GM19467 (cell line): ENCODE results near the gene FAM50B.

Experiments
- ATAC-seq: cut with Tn5 transposase; IDR thresholded peaks from one replicate; pipeline ENCODE4 v1.9.1; 2021; ENCODE audit warnings: mild to moderate bottlenecking, moderate library complexity; ENCODE audit not compliant: unreplicated experiment

FAM50B gene

DNA sequence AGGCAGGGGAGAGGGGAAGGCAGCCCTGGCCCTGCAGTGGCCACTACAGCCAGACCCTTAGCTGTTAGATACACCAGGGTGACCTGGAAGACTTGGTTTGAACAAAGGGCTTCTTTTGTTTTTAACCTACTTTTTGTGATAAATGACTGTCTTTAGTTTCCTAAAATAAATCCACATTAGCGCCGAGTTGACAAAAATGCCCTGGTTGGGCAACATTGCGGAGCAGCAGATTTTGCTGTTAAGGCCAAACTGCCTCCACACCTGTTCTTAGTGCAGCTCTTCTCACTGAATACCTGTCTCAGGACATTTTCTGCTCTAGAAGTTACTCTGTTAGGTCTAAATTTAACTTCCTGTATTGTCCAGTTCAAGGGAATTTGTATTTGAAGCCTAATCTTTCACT is 42.7 kb downstream of the FAM50B start:
- no peak for ATAC-seq

DNA sequence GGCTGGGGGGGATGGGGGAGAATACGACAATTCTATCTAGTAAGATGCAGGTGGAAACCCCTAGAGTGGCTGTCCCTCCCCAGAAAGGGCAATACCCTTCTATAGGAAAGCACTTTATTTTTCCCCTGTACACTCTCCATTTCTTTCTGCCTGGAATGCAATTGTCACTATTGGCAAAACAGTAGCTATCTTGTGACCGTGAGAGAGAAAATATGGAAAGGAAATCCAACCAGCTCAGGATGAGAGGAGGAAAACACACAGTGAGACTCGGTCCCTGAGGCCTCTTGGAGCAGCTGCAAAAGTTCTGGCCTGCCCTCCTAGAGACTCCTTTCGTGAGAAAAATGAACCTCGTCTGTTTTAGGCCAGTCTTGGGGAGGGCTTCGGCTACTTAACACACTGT is 43.4 kb downstream of the FAM50B start:
- no peak for ATAC-seq

DNA sequence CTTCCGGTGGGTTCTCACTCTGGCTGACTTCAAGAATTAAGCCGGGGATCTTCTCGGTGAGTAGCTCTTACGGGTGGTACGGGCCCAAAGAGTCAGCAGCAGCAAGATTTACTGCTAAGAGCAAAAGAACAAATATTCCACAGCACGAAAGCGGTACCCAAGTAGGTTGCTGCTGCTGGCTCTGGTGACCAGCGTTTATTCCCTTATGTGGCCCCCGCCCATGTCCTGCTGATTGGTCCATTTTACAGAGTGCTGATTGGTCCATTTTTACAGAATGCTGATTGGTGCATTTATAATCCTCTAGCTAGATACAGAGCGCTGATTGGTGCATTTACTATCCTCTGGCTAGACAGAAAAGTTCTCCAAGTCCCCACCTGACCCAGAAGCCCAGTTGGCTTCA is 44.3 kb downstream of the FAM50B start:
- ATAC-seq: no peak

DNA sequence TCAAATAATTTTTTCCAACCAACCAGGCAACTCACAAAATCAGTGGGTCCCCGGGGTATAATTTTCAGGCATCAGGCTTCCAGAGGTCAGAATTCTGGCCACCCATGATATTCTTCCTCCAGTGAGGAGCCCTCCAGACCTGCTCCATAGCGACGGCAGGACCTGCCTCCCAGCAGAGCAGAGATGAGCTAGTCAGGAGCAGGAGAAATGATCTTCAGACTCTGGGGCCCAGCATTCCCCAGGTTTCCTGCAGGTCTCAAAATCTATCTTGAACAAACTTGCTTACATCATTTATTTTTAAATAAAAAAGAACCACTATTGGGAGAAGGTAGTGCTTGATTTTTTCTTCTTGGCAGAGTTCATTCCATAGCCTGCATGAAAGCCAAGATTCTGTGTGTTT is 44.7 kb downstream of the FAM50B start:
- ATAC-seq: no peak

DNA sequence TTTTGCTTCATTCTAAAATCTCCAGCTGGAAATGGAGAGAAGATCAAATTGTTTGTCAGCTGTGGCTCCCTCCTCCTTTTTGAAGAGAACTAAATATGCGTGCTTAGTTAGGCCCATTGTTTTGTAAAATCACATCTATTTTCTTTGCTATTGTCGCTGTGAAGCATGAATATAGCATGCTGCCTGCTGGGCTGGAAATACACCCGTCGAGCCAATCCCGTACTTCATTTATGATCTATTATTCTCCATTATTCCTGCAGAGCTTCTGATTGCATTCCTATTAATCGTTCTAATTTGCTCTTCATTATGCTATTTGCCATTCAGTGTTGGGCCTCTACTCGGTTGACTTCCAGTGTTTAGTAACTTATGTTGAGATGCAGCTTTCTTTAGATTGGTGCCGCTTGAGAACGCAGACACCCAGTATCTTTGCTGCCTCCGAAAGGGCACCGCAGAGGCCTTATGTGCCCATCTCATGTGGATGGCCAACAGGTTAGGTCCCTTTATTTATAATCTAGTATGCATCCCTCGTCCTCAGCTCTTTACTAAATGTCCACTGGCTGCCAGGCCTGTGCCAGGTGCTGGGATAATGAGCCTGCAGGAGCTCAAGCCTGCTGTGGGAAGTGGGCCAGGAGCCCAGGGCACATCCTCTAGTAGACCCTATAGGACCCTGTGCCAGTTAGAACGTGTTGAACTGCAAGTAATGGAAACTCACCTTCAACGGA is 45.6 kb downstream of the FAM50B start:
- ATAC-seq: no peak

DNA sequence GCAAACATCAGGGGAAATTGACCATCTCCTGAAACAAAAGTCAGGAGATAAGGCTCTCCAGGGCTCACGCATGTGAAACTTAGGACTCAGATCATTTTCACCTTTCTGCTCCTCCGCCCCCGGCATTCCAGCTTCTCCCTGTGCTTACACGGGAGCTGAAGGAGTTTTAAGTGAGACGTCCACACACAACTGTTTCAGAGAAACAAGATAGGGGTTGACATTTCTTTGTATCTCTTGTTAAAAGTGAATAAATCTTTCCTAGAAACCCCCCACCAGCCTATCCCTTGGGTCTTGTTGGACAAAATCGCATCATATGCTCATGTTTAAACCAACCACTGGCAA is 46.1 kb downstream of the FAM50B start:
- no peak for ATAC-seq

DNA sequence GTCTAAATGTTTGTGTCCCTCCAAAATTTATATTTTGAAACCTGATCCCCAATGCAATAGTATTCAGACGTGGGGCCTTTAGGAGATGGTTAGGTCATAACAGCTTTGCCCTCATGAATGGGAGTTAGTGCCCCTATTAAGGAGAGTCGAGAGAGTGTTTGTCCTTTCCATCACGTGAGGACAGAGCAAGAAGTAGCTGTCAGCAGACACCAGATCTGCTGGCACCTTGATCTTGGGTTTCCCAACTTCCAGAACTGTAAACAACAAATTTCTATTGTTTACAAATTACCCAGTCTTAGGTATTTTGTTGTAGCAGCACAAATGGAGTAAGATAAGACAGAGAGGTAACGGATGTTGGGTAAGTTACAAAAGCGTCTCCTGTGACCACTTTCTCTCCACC is 46.6 kb downstream of the FAM50B start:
- ATAC-seq: no peak

DNA sequence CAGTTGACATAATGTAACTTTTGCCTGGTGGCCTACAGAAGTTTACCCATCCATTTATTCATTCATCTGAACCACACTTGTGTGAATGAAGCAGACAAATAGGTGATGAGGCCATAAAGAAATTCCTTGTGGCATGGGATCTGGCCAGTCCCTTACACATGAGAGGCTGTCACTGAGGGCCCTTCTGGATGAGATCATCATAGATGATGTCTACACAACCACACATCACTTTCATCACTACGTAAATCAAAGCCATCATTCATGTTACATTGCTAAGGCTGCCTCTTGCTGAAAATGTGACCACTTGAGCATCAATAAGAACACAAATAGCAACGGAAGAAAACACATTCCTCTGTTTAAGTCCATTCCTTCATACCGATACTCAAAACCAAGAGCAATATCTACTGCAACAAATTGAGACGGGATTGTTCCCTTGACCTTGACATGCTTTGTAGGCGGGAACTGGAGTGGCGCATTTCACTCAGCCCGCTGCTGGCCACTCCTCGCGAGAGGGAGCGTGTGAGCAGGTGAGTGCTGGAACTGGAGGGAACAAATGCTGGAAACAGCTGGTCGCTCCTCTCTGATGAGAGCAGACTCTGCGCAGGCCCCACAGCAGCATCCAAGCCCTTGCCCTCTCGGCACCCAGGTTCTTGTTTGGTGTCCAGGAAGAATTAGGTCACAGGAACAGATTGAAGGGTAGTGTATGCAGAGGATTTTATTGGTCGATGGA is 49.3 kb downstream of the FAM50B start:
- ATAC-seq: no peak

DNA sequence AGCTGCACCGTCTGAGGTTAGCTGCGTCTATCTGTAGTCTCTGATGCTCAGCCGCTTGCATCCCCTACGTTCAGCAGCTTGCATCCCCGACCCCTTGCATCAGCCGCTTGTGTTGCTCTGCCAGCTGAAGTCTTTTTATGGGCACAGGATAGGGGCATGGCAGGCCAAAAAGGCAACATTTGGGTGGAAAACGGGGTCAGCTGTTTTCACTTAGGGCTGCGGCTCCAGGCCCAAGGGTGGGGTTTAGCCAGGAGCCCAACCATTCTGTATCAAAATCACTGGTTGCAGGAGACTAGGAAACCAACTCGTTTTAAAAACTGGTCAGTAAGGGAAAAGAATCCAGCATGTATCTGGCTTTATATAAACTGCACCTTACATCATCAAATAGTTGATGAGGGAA is 49.9 kb downstream of the FAM50B start:
- ATAC-seq: no peak

DNA sequence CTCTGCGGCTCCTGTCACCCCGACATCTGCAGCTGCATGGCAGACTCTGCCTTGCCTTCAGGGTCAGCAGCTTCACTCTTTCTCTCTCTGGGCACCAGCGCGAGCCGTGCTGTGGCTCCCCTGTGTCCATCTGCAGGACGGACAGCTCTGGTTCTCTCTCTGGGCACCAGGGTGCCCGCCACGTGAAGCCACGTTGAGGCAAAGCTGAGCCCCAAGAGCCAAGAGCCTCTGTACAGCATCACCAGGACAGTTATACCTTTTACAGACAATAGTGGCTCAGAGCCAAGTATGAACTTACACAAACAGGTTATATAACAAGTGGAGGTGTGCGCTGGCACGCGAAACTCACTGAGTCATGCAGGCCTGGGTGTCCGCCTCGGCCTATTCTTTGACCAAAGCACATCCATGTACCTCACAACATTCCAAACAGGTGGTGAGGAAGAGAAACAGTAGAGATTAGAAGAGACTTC is 50.8 kb downstream of the FAM50B start:
- ATAC-seq: no peak
